CD4-positive, alpha-beta T cell treated with Interleukin-15 for 1 hour (primary cell): ENCODE measurements around the gene APOL4.
"Not testable (repeated sequence)": the region's sequence is repeated elsewhere in the genome, so short reads cannot be mapped to it uniquely, and the experiment has no call there.

Experiments used
- DNase-seq: peaks from one replicate; pipeline ENCODE4 v3.0.0-alpha.2; 2020

Gene APOL4

GRCh38 chr22:36201630-36202319, at the start of gene APOL4:
APOL4 (minus strand) TSS chr22:36201809; CDS start chr22:36201734, 75 bp downstream.
- no peak for DNase-seq

GRCh38 chr22:36250292-36250960, 48.8 kb upstream of the APOL4 start:
- DNase-seq: not testable (repeated sequence)

- no peak for DNase-seq
These were observed 47.6 kb upstream of the APOL4 start for GRCh38 chr22:36249160-36249559.

- DNase-seq: no peak
These were observed 46.3 kb upstream of the APOL4 start for GRCh38 chr22:36247955-36248354.

GRCh38 chr22:36246718-36247117, 45.1 kb upstream of the APOL4 start:
- no peak for DNase-seq

GRCh38 chr22:36245805-36246356, 44.3 kb upstream of the APOL4 start:
- DNase-seq: no peak

GRCh38 chr22:36244522-36245391, 43.1 kb upstream of the APOL4 start:
- no peak for DNase-seq

GRCh38 chr22:36243986-36244385, 42.4 kb upstream of the APOL4 start:
- DNase-seq: no peak

- peak; percentile 89 for DNase-seq
These were observed 38.0 kb upstream of the APOL4 start, which contains the start of gene APOL2 for GRCh38 chr22:36239401-36240171. APOL2 (minus strand) TSS chr22:36239527; CDS start chr22:36233162, 6,365 bp downstream.

GRCh38 chr22:36239150-36239400, 37.5 kb upstream of the APOL4 start:
- no peak for DNase-seq

- DNase-seq: no peak
These were observed 37.0 kb upstream of the APOL4 start for GRCh38 chr22:36238373-36239149.

- DNase-seq: no peak
These were observed 36.1 kb upstream of the APOL4 start for GRCh38 chr22:36237462-36238372.

- DNase-seq: no peak
These were observed 35.0 kb upstream of the APOL4 start for GRCh38 chr22:36236388-36237319.

GRCh38 chr22:36235585-36235984, 34.0 kb upstream of the APOL4 start:
- DNase-seq: no peak

GRCh38 chr22:36234919-36235318, 33.3 kb upstream of the APOL4 start:
- DNase-seq: no peak

GRCh38 chr22:36234213-36234612, 32.6 kb upstream of the APOL4 start:
- no peak for DNase-seq

GRCh38 chr22:36233796-36234195, 32.2 kb upstream of the APOL4 start:
- no peak for DNase-seq

GRCh38 chr22:36232715-36233401, 31.2 kb upstream of the APOL4 start:
- DNase-seq: no peak

GRCh38 chr22:36231051-36231450, 29.4 kb upstream of the APOL4 start:
- DNase-seq: not testable (repeated sequence)
